K562 (cell line): Measurements from ENCODE around the gene LCLAT1. TPM values are rescaled to one million over a fixed set of nuclear protein-coding genes. Genes with fewer than 3 reads are reported as not detected.

Experiments
- ATAC-seq: fragments of 200-7000 bp; cut with Tn5 transposase; 3 replicates; pipeline ENCODE4 v1.9.1; 2020; ENCODE audit warnings: moderate library complexity
- BruUV-seq: library from RNA; stranded (reverse); fragments of 400-500 nt; replicated peaks from 2 replicates; lab custom pipeline; 2021; lab: Mats Ljungman, UMichigan
- CTCF ChIA-PET: fragments of 300-600 bp; formaldehyde crosslinking; extraction: SDS; loops from one replicate; lab custom pipeline; 2021; ENCODE audit warnings: low intra/inter-chr PET ratio; lab: Yijun Ruan, JAX
- POLR2A ChIA-PET: fragments of 300-600, 350-650 bp; sonication (Branson Sonifier 250); formaldehyde crosslinking; extraction: SDS; loops from one replicate; lab custom pipeline; 2021; ENCODE audit warnings: antibody characterized with exemption, inconsistent platforms; lab: Yijun Ruan, JAX
- DNase-seq, 4 experiments: peaks; one replicate each; pipeline versions ENCODE4 v3.0.0 to v3.0.0-alpha.2; 2011 to 2018; ENCODE audit warnings: low spot score in 3 of 4, mixed read lengths in 3 of 4; ENCODE audit errors: extremely low read depth in 1 of 4
- FAIRE-seq: peaks from 2 replicates; lab custom pipeline; 2011; peaks lifted over from hg19 to GRCh38; lab: Jason Lieb, UNC
- H2AFZ ChIP-seq: 2 replicates; pipeline ENCODE4 v1.6.0; 2011; ENCODE audit warnings: low read depth, low read length, control low read depth, inconsistent platforms
- H3K27ac ChIP-seq: fragments of 200-600 bp; 3 replicates; pipeline ENCODE4 v1.8.0; 2011; ENCODE audit warnings: low read depth, mild to moderate bottlenecking, control low read depth, inconsistent platforms, low read length, moderate library complexity, mixed read lengths; ENCODE audit errors: extremely low read depth
- H3K27me3 ChIP-seq, 2 experiments: fragments of 300-600 bp in 1 of 2; 2 replicates in 1 of 2; 3 replicates in 1 of 2; pipeline versions ENCODE4 v1.6.0 to v1.8.0; 2011; ENCODE audit warnings: inconsistent platforms in 2 of 2, low read length in 2 of 2, mild to moderate bottlenecking in 1 of 2, mixed read lengths in 1 of 2, moderate library complexity in 1 of 2; ENCODE audit not compliant: control insufficient read depth in 2 of 2, insufficient read depth in 2 of 2
- H3K36me3 ChIP-seq: fragments of 300-600 bp; 3 replicates; pipeline ENCODE4 v1.8.0; 2011; ENCODE audit warnings: mild to moderate bottlenecking, low read length, inconsistent platforms; ENCODE audit not compliant: control insufficient read depth, insufficient read depth
- H3K4me1 ChIP-seq, 2 experiments: fragments of 200-600 bp in 1 of 2; replicated peaks in 1 of 2; 2 replicates in 1 of 2; 3 replicates in 1 of 2; pipeline versions ENCODE4 v1.5.1 to v1.8.0; 2011; ENCODE audit warnings: inconsistent platforms in 2 of 2, low read length in 2 of 2, mild to moderate bottlenecking in 1 of 2, mixed read lengths in 1 of 2, moderate library complexity in 1 of 2; ENCODE audit not compliant: control insufficient read depth in 2 of 2, insufficient read depth in 2 of 2
- H3K4me2 ChIP-seq: 2 replicates; pipeline ENCODE4 v1.6.1; 2011; ENCODE audit warnings: low read length, control low read depth, inconsistent platforms, mixed read lengths; ENCODE audit not compliant: insufficient read depth
- H3K4me3 ChIP-seq: fragments of 200-600 bp; sonication (generic), shearing (Covaris generic); 2 replicates; pipeline ENCODE4 v1.5.1; 2016; ENCODE audit warnings: control low read depth, inconsistent platforms
- H3K79me2 ChIP-seq: fragments of 200-600 bp; 3 replicates; pipeline ENCODE4 v1.8.0; 2011; ENCODE audit warnings: low read length, inconsistent platforms; ENCODE audit not compliant: control insufficient read depth, insufficient read depth
- H3K9ac ChIP-seq, 2 experiments: 2 replicates each; pipeline versions ENCODE4 v1.6.0 to v1.6.1; 2011; ENCODE audit warnings: low read depth in 2 of 2, low read length in 2 of 2, control low read depth in 1 of 2, inconsistent platforms in 1 of 2, mild to moderate bottlenecking in 1 of 2, mixed read lengths in 1 of 2; ENCODE audit not compliant: insufficient read depth in 1 of 2
- H3K9me1 ChIP-seq: one replicate; pipeline ENCODE4 v1.6.0; 2011; ENCODE audit warnings: inconsistent platforms, mild to moderate bottlenecking, low read length, moderate library complexity; ENCODE audit not compliant: control insufficient read depth, insufficient read depth
- H3K9me3 ChIP-seq: replicated peaks from 2 replicates; pipeline ENCODE4 v1.5.1; 2011; ENCODE audit warnings: low read depth, low read length, inconsistent platforms; ENCODE audit not compliant: control insufficient read depth, insufficient read depth
- H4K20me1 ChIP-seq: replicated peaks from 2 replicates; pipeline ENCODE4 v1.6.1; 2011; ENCODE audit warnings: low read length, inconsistent platforms, mixed read lengths; ENCODE audit not compliant: control insufficient read depth, insufficient read depth
- CBX8 ChIP-seq: fragments of 200-600 bp; sonication (generic); IDR thresholded peaks from 2 replicates; pipeline ENCODE4 v1.6.1; 2012; ENCODE audit warnings: borderline replicate concordance, mixed run types, low read depth, mild to moderate bottlenecking, moderate library complexity, mixed read lengths, low read length, control low read depth, inconsistent platforms; ENCODE audit not compliant: poor library complexity, severe bottlenecking; ENCODE audit errors: extremely low read depth
- CEBPG ChIP-seq, 3 experiments: fragments of 200-800 bp in 1 of 3; sonication (Bioruptor generic) in 1 of 3; sonication (generic) in 1 of 3; formaldehyde crosslinking in 1 of 3; IDR thresholded peaks in 2 of 3; conservative IDR thresholded peaks in 1 of 3; 2 replicates each; pipeline versions ENCODE4 v1.6.1 to v1.8.0; 2016 to 2022; ENCODE audit warnings: missing compliant biosample characterization in 2 of 3, missing genetic modification characterization in 2 of 3, mild to moderate bottlenecking in 1 of 3, missing genetic modification reagents in 1 of 3
- CHD2 ChIP-seq: IDR thresholded peaks from 2 replicates; pipeline ENCODE4 v1.6.1; 2011; ENCODE audit warnings: low read depth, low read length
- CREM ChIP-seq: IDR thresholded peaks from 2 replicates; pipeline ENCODE4 v1.6.1; 2014; ENCODE audit warnings: antibody characterized with exemption, low read depth
- KHSRP ChIP-seq: fragments of 450-650 bp; IDR thresholded peaks from 2 replicates; pipeline ENCODE4 v1.6.1; 2017
- MAFG ChIP-seq: fragments of 450-650 bp; conservative IDR thresholded peaks from 2 replicates; pipeline ENCODE4 v1.6.1; 2016; ENCODE audit warnings: missing genetic modification characterization, missing compliant biosample characterization
- MEIS2 ChIP-seq: fragments of 450-650 bp; IDR thresholded peaks from 2 replicates; pipeline ENCODE4 v1.6.1; 2014; ENCODE audit warnings: mild to moderate bottlenecking; ENCODE audit not compliant: partially characterized antibody
- POLR2B ChIP-seq: fragments of 450-650 bp; IDR thresholded peaks from 2 replicates; pipeline ENCODE4 v1.6.1; 2018; ENCODE audit warnings: low read depth; ENCODE audit not compliant: partially characterized antibody
- TEAD4 ChIP-seq, 2 experiments: sonication (generic) in 1 of 2; formaldehyde crosslinking in 1 of 2; IDR thresholded peaks; 2 replicates each; pipeline versions ENCODE4 v1.6.1 to v1.8.0; 2012 to 2022; ENCODE audit warnings: borderline replicate concordance in 1 of 2, inconsistent platforms in 1 of 2, low read length in 1 of 2, mild to moderate bottlenecking in 1 of 2, missing genetic modification reagents in 1 of 2
- TRIM24 ChIP-seq, 2 experiments: fragments of 450-650 bp; IDR thresholded peaks; 2 replicates each; pipeline ENCODE4 v1.6.1; 2016
- ZNF696 ChIP-seq: fragments of 250-450 bp; sonication (Bioruptor Pico); conservative IDR thresholded peaks from 2 replicates; pipeline ENCODE4 v1.4.0; 2020; ENCODE audit warnings: mild to moderate bottlenecking, moderate library complexity
- ZNF76 ChIP-seq: fragments of 250-450 bp; sonication (Bioruptor Pico); IDR thresholded peaks from 2 replicates; pipeline ENCODE4 v1.4.0; 2020; ENCODE audit warnings: mild to moderate bottlenecking, moderate library complexity, borderline replicate concordance
- ZZZ3 ChIP-seq: fragments of 450-650 bp; IDR thresholded peaks from 2 replicates; pipeline ENCODE4 v1.6.1; 2016; ENCODE audit warnings: antibody characterized with exemption, mild to moderate bottlenecking, moderate library complexity
- in situ Hi-C: fragments of 300-500 bp; cut with MboI; formaldehyde crosslinking; loops from 4 replicates; pipeline ENCODE4 v1.15.0; 2018; ENCODE audit warnings: inconsistent platforms, mixed read lengths
- intact Hi-C: fragments of 100-400 bp; cut with micrococcal nuclease; formaldehyde crosslinking; loops from 2 replicates; pipeline ENCODE4 v1.14.2; 2022
- polyA plus RNA-seq, 8 experiments: library from polyadenylated mRNA; depleted of rRNA in 4 of 8; stranded (reverse) in 5 of 8; unstranded in 3 of 8; fragments of >200 nt; fragmentation: Nextera tagmentation in 2 of 8; fragmentation: Illumina TruSeq in 1 of 8; extraction: Ambion mirVana in 2 of 8; extraction: Trizol in 1 of 8; gene quantifications; 2 replicates each; pipeline versions ENCODE4 v1.2.1 to v1.2.3, GENCODE V29; 2011 to 2014; ENCODE audit warnings: inconsistent platforms in 1 of 8, missing spikeins in 1 of 8
- total RNA-seq, 7 experiments: library from RNA; depleted of rRNA in 6 of 7; stranded (reverse); fragments of >200 nt in 6 of 7; fragmentation: Illumina TruSeq in 2 of 7; extraction: Trizol in 2 of 7; gene quantifications; 2 replicates each; pipeline versions ENCODE4 v1.2.1 to v1.2.3, GENCODE V29; 2011 to 2021; ENCODE audit warnings: low replicate concordance in 1 of 7
- TF ChIP-seq, protein P1 (sequence below): fragments of 450-650 bp; IDR thresholded peaks from 2 replicates; pipeline ENCODE4 v1.6.1; 2016; ENCODE audit warnings: missing biosample characterization, missing genetic modification characterization
- TF ChIP-seq, protein P2 (sequence below): fragments of 450-650 bp; formaldehyde crosslinking; IDR thresholded peaks from 2 replicates; pipeline ENCODE4 v1.4.0; 2022; ENCODE audit warnings: mild to moderate bottlenecking, moderate library complexity

The LCLAT1 gene
- total and polyA plus RNA-seq, 9 of the 15 experiments (the other 6 are each of a cell fraction or from before 2014, with no cell fraction given): 8.9 to 63.3 (median 25.4) TPM

GRCh38 chr2:30472326-30472725 is 25.3 kb downstream of the LCLAT1 start:
- 0 out of 3 replicates have a peak, but pooled peaks cover 4% of the 10 kb centered on the region for H3K36me3 ChIP-seq
- CTCF ChIA-PET: no interaction called here
- H3K9me3 ChIP-seq: no peaks in the 10 kb centered on the region
- H3K27ac ChIP-seq: no peak overlapping the region
- BruUV-seq: no TSS peak
- ATAC-seq: no peak
- peaks cover 76% of the 10 kb centered on the region for H3K79me2 ChIP-seq
- no peak overlapping the region for H2AFZ ChIP-seq
- in situ Hi-C loops: no loop called here
- no peak overlapping the region for H3K4me3 ChIP-seq
- intact Hi-C loops: no loop called here
- no peak overlapping the region for H3K4me2 ChIP-seq
- 0 out of 2 replicates have a peak, but pooled peaks cover 3% of the 10 kb centered on the region for H4K20me1 ChIP-seq
- DNase-seq: no peak
- TF ChIP-seq MEIS2 (no peak), CBX8 (no peak), TRIM24 (IDR thresholded peaks at IDR 0.05) (peak in 1 of 2 experiments; percentile 12; a peak in 1 of 4 replicates), ZNF76 (CRISPR knock-in tag) (no peak), CREM (no peak), TEAD4 (IDR thresholded peaks at IDR 0.05; ENCODE audit: low read length) (no peak), TEAD4 (CRISPR knock-in tag; IDR thresholded peaks at IDR 0.05; ENCODE audit: borderline replicate concordance) (no peak), ZNF696 (CRISPR knock-in tag) (no peak), CEBPG (CRISPR knock-in tag; IDR thresholded peaks at IDR 0.05) (no peak), CEBPG (tag; conservative IDR thresholded peaks at IDR 0.05 in 1 of 2, IDR thresholded peaks at IDR 0.05 in 1 of 2) (peak; percentile 70 to 79), POLR2B (no peak), KHSRP (no peak), ZZZ3 (no peak), MAFG (no peak), CHD2 (no peak)
- TF ChIP-seq, protein P1, sequence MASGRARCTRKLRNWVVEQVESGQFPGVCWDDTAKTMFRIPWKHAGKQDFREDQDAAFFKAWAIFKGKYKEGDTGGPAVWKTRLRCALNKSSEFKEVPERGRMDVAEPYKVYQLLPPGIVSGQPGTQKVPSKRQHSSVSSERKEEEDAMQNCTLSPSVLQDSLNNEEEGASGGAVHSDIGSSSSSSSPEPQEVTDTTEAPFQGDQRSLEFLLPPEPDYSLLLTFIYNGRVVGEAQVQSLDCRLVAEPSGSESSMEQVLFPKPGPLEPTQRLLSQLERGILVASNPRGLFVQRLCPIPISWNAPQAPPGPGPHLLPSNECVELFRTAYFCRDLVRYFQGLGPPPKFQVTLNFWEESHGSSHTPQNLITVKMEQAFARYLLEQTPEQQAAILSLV: no peak
- TF ChIP-seq, protein P2, sequence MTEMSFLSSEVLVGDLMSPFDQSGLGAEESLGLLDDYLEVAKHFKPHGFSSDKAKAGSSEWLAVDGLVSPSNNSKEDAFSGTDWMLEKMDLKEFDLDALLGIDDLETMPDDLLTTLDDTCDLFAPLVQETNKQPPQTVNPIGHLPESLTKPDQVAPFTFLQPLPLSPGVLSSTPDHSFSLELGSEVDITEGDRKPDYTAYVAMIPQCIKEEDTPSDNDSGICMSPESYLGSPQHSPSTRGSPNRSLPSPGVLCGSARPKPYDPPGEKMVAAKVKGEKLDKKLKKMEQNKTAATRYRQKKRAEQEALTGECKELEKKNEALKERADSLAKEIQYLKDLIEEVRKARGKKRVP (CRISPR knock-in tag): no peak
- H3K9me1 ChIP-seq: no peaks in the 10 kb centered on the region
- no peaks in the 10 kb centered on the region for H3K4me1 ChIP-seq
- no peaks in the 10 kb centered on the region for H3K27me3 ChIP-seq
- H3K9ac ChIP-seq: no peak overlapping the region
- POLR2A ChIA-PET: no interaction called here
- FAIRE-seq: no peak
